SK-N-MC (cell line): ENCODE data around the gene PCLO.

Source experiments
- DNase-seq: peaks from one replicate; pipeline ENCODE4 v3.0.0-alpha.2; 2011; ENCODE audit warnings: low read depth, low spot score
- H3K27ac ChIP-seq: fragments of 200-600 bp; sonication (generic); 2 replicates; pipeline ENCODE4 v1.5.1; 2016; ENCODE audit warnings: mixed run types
- H3K36me3 ChIP-seq: fragments of 200-600 bp; sonication (generic); 2 replicates; pipeline ENCODE4 v1.6.1; 2017; ENCODE audit warnings: antibody characterized with exemption, low read length, mixed read lengths; ENCODE audit not compliant: insufficient read depth
- H3K4me3 ChIP-seq: fragments of 200-600 bp; sonication (generic); 2 replicates; pipeline ENCODE4 v1.5.1; 2016
- H3K9ac ChIP-seq: fragments of 200-600 bp; sonication (generic); 2 replicates; pipeline ENCODE4 v1.8.0; 2017; ENCODE audit warnings: mixed run types, mixed read lengths; ENCODE audit not compliant: insufficient read length
- H3K9me3 ChIP-seq: fragments of 200-600 bp; sonication (generic); 2 replicates; pipeline ENCODE4 v1.6.1; 2017; ENCODE audit warnings: low read depth, mild to moderate bottlenecking, antibody characterized with exemption, low read length, moderate library complexity, mixed read lengths
- EZH2 ChIP-seq: fragments of 200-600 bp; sonication (generic); IDR thresholded peaks from one replicate; pipeline ENCODE4 v1.6.1; 2017; ENCODE audit warnings: antibody characterized with exemption
- FOXP2 ChIP-seq: optimal IDR thresholded peaks from 2 replicates; pipeline ENCODE3; 2011; ENCODE audit warnings: mild to moderate bottlenecking, moderate library complexity; ENCODE audit not compliant: insufficient read depth; ENCODE audit errors: extremely low read length, control extremely low read depth
- POLR2AphosphoS5 ChIP-seq: IDR thresholded peaks from 2 replicates; pipeline ENCODE4 v1.6.1; 2012; ENCODE audit warnings: mild to moderate bottlenecking, low read depth, low read length, borderline replicate concordance

PCLO gene

GRCh38 chr7:83005410-83005809, 157.3 kb downstream of the PCLO start:
- no peak for DNase-seq
- TF ChIP-seq POLR2AphosphoS5: no peak
- TF ChIP-seq FOXP2: no peak
- no peak for TF ChIP-seq EZH2
- Histone ChIP-seq H3K27ac (no peak overlapping the region), H3K36me3 (no peaks in the 10 kb centered on the region), H3K4me3 (no peak overlapping the region), H3K9ac (no peak overlapping the region), H3K9me3 (no peaks in the 10 kb centered on the region)

DNA sequence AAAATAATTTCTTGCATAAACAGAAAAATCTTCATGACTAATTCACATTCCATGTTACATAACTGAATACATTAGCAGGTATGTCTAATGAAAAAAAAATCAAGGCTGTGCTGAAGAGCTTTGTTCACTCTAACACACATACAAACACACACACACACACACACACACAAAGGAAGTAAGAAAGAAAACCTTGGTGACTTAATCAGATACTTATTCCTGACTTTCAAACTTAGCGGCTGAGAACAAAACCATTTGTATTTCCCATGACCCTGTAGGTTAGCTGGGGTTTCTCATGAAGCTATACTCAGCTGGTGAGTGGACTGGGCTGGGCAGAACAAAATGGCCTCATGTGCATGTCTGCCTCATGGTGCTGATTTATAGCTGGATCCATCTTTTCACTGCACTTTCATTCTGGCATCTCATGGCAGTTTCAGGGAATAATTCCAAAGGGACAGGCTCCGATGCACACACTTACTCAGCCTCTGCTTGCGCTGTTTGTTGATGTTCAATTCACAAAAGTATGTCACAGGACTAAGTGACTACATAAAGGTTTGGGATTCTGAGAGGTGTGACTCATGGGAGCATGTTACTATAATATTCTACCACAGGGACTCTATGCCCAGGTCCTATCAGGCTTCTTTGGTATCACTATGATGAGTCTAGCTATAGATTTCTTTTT, 161.2 kb downstream of the PCLO start:
- H3K9me3 ChIP-seq: no peaks in the 10 kb centered on the region
- DNase-seq: no peak
- TF ChIP-seq EZH2 (no peak), POLR2AphosphoS5 (no peak), FOXP2 (no peak)
- H3K36me3 ChIP-seq: no peaks in the 10 kb centered on the region
- no peak overlapping the region for H3K4me3 ChIP-seq
- H3K9ac ChIP-seq: no peak overlapping the region
- H3K27ac ChIP-seq: no peak overlapping the region

- no peaks in the 10 kb centered on the region for H3K9me3 ChIP-seq
- H3K27ac ChIP-seq: no peak overlapping the region
- DNase-seq: no peak
- no peaks in the 10 kb centered on the region for H3K36me3 ChIP-seq
- H3K4me3 ChIP-seq: no peak overlapping the region
- H3K9ac ChIP-seq: no peak overlapping the region
- TF ChIP-seq POLR2AphosphoS5: no peak
- no peak for TF ChIP-seq FOXP2
- no peak for TF ChIP-seq EZH2
Measured at GRCh38 chr7:82998436-82998835, 164.2 kb downstream of the PCLO start.

DNA sequence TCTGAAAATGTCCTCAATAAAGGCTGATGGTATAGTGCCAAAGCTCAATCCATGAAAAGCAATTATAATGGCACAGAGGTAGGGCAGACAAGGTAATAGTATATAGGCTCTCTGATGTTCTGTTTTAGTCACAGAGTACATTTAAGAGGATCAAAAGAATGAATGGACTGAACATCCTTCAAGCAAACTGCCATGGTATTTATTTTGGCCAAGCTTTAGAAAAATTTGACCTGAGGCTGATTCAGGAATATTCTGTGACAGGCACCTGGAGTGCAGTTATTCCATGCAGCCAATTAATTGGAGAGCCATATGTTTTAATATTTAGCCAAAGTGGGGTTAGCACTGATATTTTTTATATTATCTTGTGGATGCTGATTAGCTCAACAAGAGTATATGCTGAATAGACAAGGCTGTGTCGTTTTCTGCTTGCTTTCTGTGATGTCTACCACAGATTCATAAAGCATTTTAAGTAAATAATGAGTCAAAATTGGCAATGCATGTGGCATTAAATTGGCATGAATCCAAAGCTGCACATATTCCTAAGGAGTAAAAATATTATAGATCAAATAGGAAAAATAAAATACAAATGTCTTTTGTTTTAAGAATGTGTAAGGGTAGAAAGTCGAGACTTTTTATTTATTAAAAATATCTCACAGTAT, 177.4 kb downstream of the PCLO start:
- H3K36me3 ChIP-seq: no peaks in the 10 kb centered on the region
- H3K27ac ChIP-seq: no peak overlapping the region
- no peak overlapping the region for H3K9ac ChIP-seq
- no peak for DNase-seq
- no peak overlapping the region for H3K4me3 ChIP-seq
- no peaks in the 10 kb centered on the region for H3K9me3 ChIP-seq
- no peak for TF ChIP-seq POLR2AphosphoS5
- no peak for TF ChIP-seq FOXP2
- TF ChIP-seq EZH2: no peak

- Histone ChIP-seq H3K9ac (no peak overlapping the region), H3K36me3 (no peaks in the 10 kb centered on the region), H3K9me3 (no peaks in the 10 kb centered on the region), H3K27ac (no peak overlapping the region), H3K4me3 (no peak overlapping the region)
- no peak for DNase-seq
- no peak for TF ChIP-seq FOXP2
- TF ChIP-seq EZH2: no peak
- no peak for TF ChIP-seq POLR2AphosphoS5
Measured at GRCh38 chr7:82980130-82980788, 182.4 kb downstream of the PCLO start.

GRCh38 chr7:82975811-82976468, 186.7 kb downstream of the PCLO start:
- H3K27ac ChIP-seq: no peak overlapping the region
- no peak overlapping the region for H3K4me3 ChIP-seq
- no peak for TF ChIP-seq POLR2AphosphoS5
- TF ChIP-seq FOXP2: no peak
- TF ChIP-seq EZH2: no peak
- no peaks in the 10 kb centered on the region for H3K9me3 ChIP-seq
- no peak for DNase-seq
- H3K36me3 ChIP-seq: no peaks in the 10 kb centered on the region
- no peak overlapping the region for H3K9ac ChIP-seq

DNA sequence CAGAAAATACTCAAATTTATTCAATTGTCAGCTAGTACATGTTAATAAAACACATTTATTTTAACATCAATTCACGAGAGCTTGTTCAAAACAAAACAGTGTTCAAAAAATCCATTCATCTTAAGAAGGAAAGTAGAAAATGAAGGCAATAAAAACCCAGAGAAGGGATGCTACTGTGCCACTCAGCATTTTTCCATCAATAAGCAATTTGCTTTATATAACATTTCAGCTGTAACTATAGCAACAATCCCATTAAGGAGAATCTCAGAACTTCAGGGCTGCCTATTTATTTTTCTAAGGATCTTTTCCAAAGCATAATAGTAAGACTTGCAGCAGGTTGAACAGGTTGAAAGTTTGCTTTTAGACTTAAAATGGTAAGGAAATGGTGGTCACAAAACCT, 190.5 kb downstream of the PCLO start:
- TF ChIP-seq POLR2AphosphoS5: no peak
- TF ChIP-seq FOXP2: no peak
- no peak for TF ChIP-seq EZH2
- H3K27ac ChIP-seq: no peak overlapping the region
- DNase-seq: no peak
- no peak overlapping the region for H3K4me3 ChIP-seq
- no peaks in the 10 kb centered on the region for H3K36me3 ChIP-seq
- H3K9ac ChIP-seq: no peak overlapping the region
- no peaks in the 10 kb centered on the region for H3K9me3 ChIP-seq

DNA sequence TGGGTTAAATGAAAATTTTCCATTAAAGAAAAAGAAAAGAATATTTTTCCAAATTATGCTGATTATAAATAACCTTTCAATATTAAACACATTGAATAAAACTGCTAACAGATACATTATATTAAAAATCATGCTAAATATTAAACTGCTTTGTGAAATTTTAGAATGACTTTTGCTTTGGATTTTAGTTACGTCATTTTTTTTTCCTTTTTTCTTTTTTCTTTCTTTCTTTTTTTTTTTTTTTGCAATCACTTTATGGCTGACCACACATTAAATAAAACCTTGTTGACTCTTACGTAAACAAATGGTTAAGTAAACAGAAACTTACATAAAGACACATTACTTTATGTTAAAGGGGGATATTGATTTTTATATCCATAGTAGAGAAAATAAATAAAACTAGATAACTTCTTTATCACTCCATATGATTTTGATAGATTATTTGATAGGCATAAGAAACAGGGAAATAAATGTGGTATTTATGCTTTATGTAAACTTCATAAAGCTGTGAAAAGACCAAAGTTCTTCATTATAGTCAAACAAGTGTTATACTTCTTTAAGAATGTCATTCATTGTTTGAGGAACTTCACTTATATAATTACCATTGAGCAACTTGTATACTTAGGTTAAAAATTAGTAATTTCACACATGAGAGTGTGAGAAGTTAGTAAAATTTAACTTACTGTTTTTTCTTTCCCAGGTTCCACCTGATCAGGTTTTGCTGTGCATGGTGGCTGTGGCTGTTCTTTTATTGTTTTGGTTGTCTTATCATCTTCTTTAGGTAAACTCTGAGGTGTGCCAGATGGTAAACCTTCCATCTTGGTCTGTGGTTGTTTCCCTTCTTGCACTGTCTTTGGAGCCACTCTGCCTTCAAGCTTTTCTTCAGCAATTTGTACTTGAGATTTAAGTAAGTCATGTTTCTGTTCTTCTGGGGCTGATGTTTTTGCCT, 197.3 kb downstream of the PCLO start:
- H3K27ac ChIP-seq: no peak overlapping the region
- DNase-seq: no peak
- TF ChIP-seq EZH2 (no peak), FOXP2 (no peak), POLR2AphosphoS5 (no peak)
- no peak overlapping the region for H3K9ac ChIP-seq
- no peak overlapping the region for H3K4me3 ChIP-seq
- H3K9me3 ChIP-seq: no peaks in the 10 kb centered on the region
- H3K36me3 ChIP-seq: no peaks in the 10 kb centered on the region
